A549 treated with dexamethasone at 1 μM for 4 hours (cell line): ENCODE data around the gene DNAAF5. TPM values are rescaled to one million over a fixed set of nuclear protein-coding genes. Genes with fewer than 3 reads are reported as not detected.

ENCODE experiments used
- total RNA-seq: library from RNA; stranded (reverse); fragments of 200-300 nt; extraction: Qiagen RNA extraction; gene quantifications from 5 replicates; pipeline ENCODE4 v1.2.3, GENCODE V29; 2022

DNAAF5 gene
- 40.9 to 53.0 TPM (median 51.8 TPM) in 5 replicates for total RNA-seq

GRCh38 chr7:726084-726853 is at the start of gene DNAAF5:
Gene DNAAF5 (plus strand): TSS chr7:726699. CDS start chr7:726721, 22 bp downstream.

GRCh38 chr7:727104-727805 is 756 bp downstream of the DNAAF5 start, which contains the start of gene PRKAR1B:
Gene PRKAR1B (minus strand): TSS chr7:727281. CDS start chr7:711505, 15,776 bp downstream.

GRCh38 chr7:832167-832967 is 105.9 kb downstream of the DNAAF5 start, which contains the start of gene SUN1:
Gene SUN1 (plus strand): TSS chr7:832476. CDS start chr7:832525, 49 bp downstream.

Other genes with a start within 250 kb of the DNAAF5 start
- gene PDGFA, start 206.9 kb upstream of the DNAAF5 start, total RNA-seq: 30.3 to 38.1 TPM (median 34.4 TPM) in 5 replicates
- gene PRKAR1B, start 582 bp downstream of the DNAAF5 start, total RNA-seq: 28.2 to 33.5 TPM (median 31.6 TPM) in 5 replicates
- gene SUN1, start 105.8 kb downstream of the DNAAF5 start, total RNA-seq: 50.9 to 98.8 TPM (median 85.1 TPM) in 5 replicates
- 38.8 to 67.6 TPM (median 52.9 TPM) in 5 replicates for gene GET4, start 149.9 kb downstream of the DNAAF5 start, total RNA-seq
- 2.2 to 4.8 TPM (median 3.9 TPM) in 5 replicates for gene ADAP1, start 228.0 kb downstream of the DNAAF5 start, total RNA-seq
- gene COX19, start 248.8 kb downstream of the DNAAF5 start, total RNA-seq: 5.1 to 6.8 TPM (median 5.3 TPM) in 5 replicates